Gastroesophageal sphincter (tissue), 4 donors: ENCODE results near the gene MLLT3. TPM values are rescaled to one million over a fixed set of nuclear protein-coding genes. Genes with fewer than 3 reads are reported as not detected.

Experiments
- ATAC-seq: fragments of 150-250 bp; one replicate; pipeline ENCODE4 v1.9.1; 2016; ENCODE audit warnings: mild to moderate bottlenecking, moderate library complexity
- H3K27ac ChIP-seq, 4 donors: fragments of 200-600 bp; sonication (generic) in 3 of 4; 1 replicate in 3 of 4; 2 replicates in 1 of 4; pipeline ENCODE4 v1.5.1; 2016 to 2019
- H3K27me3 ChIP-seq: fragments of 200-600 bp; sonication (generic); one replicate; pipeline ENCODE4 v1.5.1; 2019
- H3K36me3 ChIP-seq, 2 donors: fragments of 200-600 bp; sonication (generic); one replicate each; pipeline ENCODE4 v1.5.1; 2019; ENCODE audit warnings: control low read depth in 1 of 2
- H3K4me1 ChIP-seq, 3 donors: fragments of 200-600 bp; sonication (generic); 1 replicate in 2 of 3; 2 replicates in 1 of 3; pipeline ENCODE4 v1.5.1; 2016 to 2019; ENCODE audit warnings: control low read depth in 2 of 3
- H3K4me3 ChIP-seq, 2 donors: fragments of 200-600 bp; sonication (generic); one replicate each; pipeline ENCODE4 v1.5.1; 2019; ENCODE audit warnings: mild to moderate bottlenecking in 1 of 2, moderate library complexity in 1 of 2
- H3K9me3 ChIP-seq, 3 donors: fragments of 200-600 bp; sonication (generic); one replicate each; pipeline ENCODE4 v1.5.1; 2017 to 2019; ENCODE audit warnings: control low read depth in 2 of 3
- CTCF ChIP-seq, 4 experiments: fragments of 200-600 bp in 2 of 4; fragments of 450-650 bp in 2 of 4; sonication (generic) in 1 of 4; IDR thresholded peaks; one replicate each; pipeline ENCODE4 v1.5.1; 2017 to 2019; ENCODE audit warnings: antibody characterized with exemption in 4 of 4, mild to moderate bottlenecking in 2 of 4, moderate library complexity in 2 of 4
- EP300 ChIP-seq: sonication (generic); formaldehyde crosslinking; IDR thresholded peaks from one replicate; pipeline ENCODE4 v1.6.1; 2017; ENCODE audit warnings: antibody characterized with exemption, mild to moderate bottlenecking
- POLR2A ChIP-seq, 2 donors: fragments of 450-650 bp; IDR thresholded peaks; one replicate each; pipeline ENCODE4 v1.6.1; 2017; ENCODE audit warnings: antibody characterized with exemption in 2 of 2, mild to moderate bottlenecking in 2 of 2, moderate library complexity in 1 of 2
- POLR2AphosphoS5 ChIP-seq: sonication (generic); formaldehyde crosslinking; IDR thresholded peaks from one replicate; pipeline ENCODE4 v1.6.1; 2017; ENCODE audit warnings: antibody characterized with exemption
- WGBS, 2 donors: methylation state at CpG; one replicate each; pipeline ENCODE4 v1.1.5; 2018; ENCODE audit warnings: low coverage in 1 of 2; 5-methylcytosine and 5-hydroxymethylcytosine counted together
- total RNA-seq, 4 donors: library from RNA; depleted of rRNA; stranded (reverse); fragments of >200 nt; gene quantifications; one replicate each; pipeline ENCODE4 v1.1.0, GENCODE V29; 2016

The MLLT3 gene
- total RNA-seq, 4 donors from 2014 or later = 21.2 to 37.2 (median 29.6) TPM

- TF ChIP-seq POLR2A (IDR thresholded peaks at IDR 0.05) = no peak
- TF ChIP-seq POLR2AphosphoS5 = no peak
- no peak for TF ChIP-seq EP300
- no peak for TF ChIP-seq CTCF (IDR thresholded peaks at IDR 0.05)
- Histone ChIP-seq H3K4me3 (no peak overlapping the region), H3K27me3 (no peaks in the 10 kb centered on the region), H3K27ac (peak overlapping the region in 3 of 4 donors; percentile 15 to 24 (median 22)), H3K4me1 (peaks cover 14 to 73% (median 18%) of the 10 kb centered on the region in 3 donors), H3K36me3 (no peaks in the 10 kb centered on the region), H3K9me3 (no peaks in the 10 kb centered on the region)
- WGBS, 2 donors = 35 to 42% methylated on average over 2 of the region's 2 CpGs
- no peak for ATAC-seq
Observed at GRCh38 chr9:20610591-20610990, 11.7 kb downstream of the MLLT3 start.

GRCh38 chr9:20608582-20608981 lies 13.7 kb downstream of the MLLT3 start:
- no peak for TF ChIP-seq POLR2A (IDR thresholded peaks at IDR 0.05)
- no peak for TF ChIP-seq POLR2AphosphoS5
- ATAC-seq = no peak
- Histone ChIP-seq H3K27ac (no peak overlapping the region), H3K9me3 (no peaks in the 10 kb centered on the region), H3K27me3 (no peaks in the 10 kb centered on the region), H3K4me1 (peaks cover 20 to 79% (median 21%) of the 10 kb centered on the region in 3 donors), H3K36me3 (no peaks in the 10 kb centered on the region), H3K4me3 (no peak overlapping the region)
- 86 to 95% methylated on average over 5 of the region's 5 CpGs for WGBS, 2 donors

- H3K4me3 ChIP-seq = no peak overlapping the region
- TF ChIP-seq EP300 (no peak), CTCF (IDR thresholded peaks at IDR 0.05) (no peak), POLR2AphosphoS5 (no peak), POLR2A (IDR thresholded peaks at IDR 0.05) (no peak)
- 18 to 31% methylated on average over 2 of the region's 2 CpGs for WGBS, 2 donors
- H3K27ac ChIP-seq = peak overlapping the region in 2 of 4 donors; percentile 46 to 56
- H3K36me3 ChIP-seq = no peaks in the 10 kb centered on the region
- ATAC-seq = no peak
- peaks cover 21 to 79% (median 23%) of the 10 kb centered on the region in 3 donors for H3K4me1 ChIP-seq
- H3K27me3 ChIP-seq = no peaks in the 10 kb centered on the region
- no peaks in the 10 kb centered on the region for H3K9me3 ChIP-seq
Observed at GRCh38 chr9:20606652-20607051, 15.6 kb downstream of the MLLT3 start.

GRCh38 chr9:20604562-20604961 lies 17.7 kb downstream of the MLLT3 start:
- no peak for ATAC-seq
- Histone ChIP-seq H3K9me3 (no peaks in the 10 kb centered on the region), H3K36me3 (no peaks in the 10 kb centered on the region), H3K4me3 (peak overlapping the region; percentile 21 to 22), H3K27me3 (no peaks in the 10 kb centered on the region), H3K27ac (peak overlapping the region; percentile 3 to 65 (median 58)), H3K4me1 (peaks cover 13 to 68% (median 14%) of the 10 kb centered on the region in 3 donors)
- TF ChIP-seq POLR2A (IDR thresholded peaks at IDR 0.05) = no peak
- TF ChIP-seq CTCF (IDR thresholded peaks at IDR 0.05) = no peak
- no peak for TF ChIP-seq EP300
- TF ChIP-seq POLR2AphosphoS5 = no peak
- WGBS, 2 donors = 13 to 15% methylated on average over 5 of the region's 5 CpGs

GRCh38 chr9:20603524-20604268 lies 18.6 kb downstream of the MLLT3 start:
- Histone ChIP-seq H3K27ac (peak overlapping the region; percentile 3 to 65 (median 37)), H3K9me3 (no peaks in the 10 kb centered on the region), H3K36me3 (no peaks in the 10 kb centered on the region), H3K4me3 (no peak overlapping the region), H3K27me3 (no peaks in the 10 kb centered on the region), H3K4me1 (peaks cover 13 to 68% (median 14%) of the 10 kb centered on the region in 3 donors)
- TF ChIP-seq POLR2A (IDR thresholded peaks at IDR 0.05) (no peak), POLR2AphosphoS5 (no peak), EP300 (no peak), CTCF (IDR thresholded peaks at IDR 0.05) (no peak)
- 66 to 73% methylated on average over 5 of the region's 5 CpGs for WGBS, 2 donors
- ATAC-seq = no peak
